ACHN (cell line): ENCODE results near the gene LIX1.

Experiments used
- DNase-seq: peaks from one replicate; pipeline ENCODE4 v3.0.0-alpha.2; 2015
- in situ Hi-C: cut with HindIII; loops from 2 replicates; pipeline ENCODE4 v1.10.0; 2017; ENCODE audit warnings: low sequenced_read_pairs, low pct_ligation_motif_present, low pct_unique_long_range_greater_than_20kb

Gene LIX1

GRCh38 chr5:97062046-97062445, 80.4 kb downstream of the LIX1 start:
- in situ Hi-C loops: no loop called here
- no peak for DNase-seq

GRCh38 chr5:97056263-97056662, 86.1 kb downstream of the LIX1 start:
- DNase-seq: no peak
- in situ Hi-C loops: no loop called here

GRCh38 chr5:97049175-97049574, 93.2 kb downstream of the LIX1 start:
- no peak for DNase-seq
- in situ Hi-C loops: loop anchor here (25.0 kb wide), 1 partner anchor 113 kb away; no protein-coding TSS in a partner anchor

GRCh38 chr5:97047076-97047475, 95.3 kb downstream of the LIX1 start:
- in situ Hi-C loops: loop anchor here (25.0 kb wide), 1 partner anchor 115 kb away; no protein-coding TSS in a partner anchor
- DNase-seq: no peak

GRCh38 chr5:97046270-97046982, 96.0 kb downstream of the LIX1 start:
- in situ Hi-C loops: loop anchor here (25.0 kb wide), 1 partner anchor 116 kb away; no protein-coding TSS in a partner anchor
- DNase-seq: peak; percentile 12

- DNase-seq: peak; percentile 53
- in situ Hi-C loops: loop anchor here (25.0 kb wide), 1 partner anchor 118 kb away; no protein-coding TSS in a partner anchor
These were observed 98.4 kb downstream of the LIX1 start for GRCh38 chr5:97044052-97044451.

- no peak for DNase-seq
- in situ Hi-C loops: loop anchor here (25.0 kb wide), 1 partner anchor 119 kb away; no protein-coding TSS in a partner anchor
These were observed 98.9 kb downstream of the LIX1 start for GRCh38 chr5:97043511-97043910.

- peak; percentile 14 for DNase-seq
- in situ Hi-C loops: loop anchor here (25.0 kb wide), 1 partner anchor 119 kb away; no protein-coding TSS in a partner anchor
These were observed 99.4 kb downstream of the LIX1 start for GRCh38 chr5:97042996-97043395.
